ENCODE results near the gene LCE1C. TPM values are rescaled to one million over a fixed set of nuclear protein-coding genes. Genes with fewer than 3 reads are reported as not detected.

Gene LCE1C
- total RNA-seq, 1 donor from 2014 or later = not detected

GRCh38 chr1:152811050-152811449 is 4.6 kb upstream of the LCE1C start:
- no peaks in the 10 kb centered on the region for H3K9me3 Mint-ChIP-seq (ENCODE audit: unreplicated experiment)
- peaks cover 9% of the 10 kb centered on the region for H3K27me3 Mint-ChIP-seq (ENCODE audit: low read depth, unreplicated experiment)

GRCh38 chr1:152801333-152801732 is 5.1 kb downstream of the LCE1C start:
- Mint-ChIP-seq H3K9me3 (ENCODE audit: unreplicated experiment) (no peaks in the 10 kb centered on the region), H3K36me3 (ENCODE audit: low read depth, unreplicated experiment) (no peaks in the 10 kb centered on the region), H3K27ac (ENCODE audit: unreplicated experiment) (no peak overlapping the region), H3K27me3 (ENCODE audit: low read depth, unreplicated experiment) (peaks cover 2% of the 10 kb centered on the region), H3K4me1 (ENCODE audit: low read depth, unreplicated experiment) (no peaks in the 10 kb centered on the region), H3K4me3 (ENCODE audit: unreplicated experiment) (no peak overlapping the region)
- Histone ChIP-seq H3K27ac (ENCODE audit: low read depth, low read length) (no peak overlapping the region), H3K79me2 (ENCODE audit: insufficient read depth, low read length) (no peaks in the 10 kb centered on the region), H3K27me3 (ENCODE audit: insufficient read depth, low read length) (no peaks in the 10 kb centered on the region), H3K4me3 (ENCODE audit: insufficient read depth, low read depth, low read length) (no peak overlapping the region), H4K20me1 (ENCODE audit: insufficient read depth, low read length) (no peaks in the 10 kb centered on the region), H3K4me1 (ENCODE audit: insufficient read depth, low read length) (no peaks in the 10 kb centered on the region), H3K36me3 (ENCODE audit: insufficient read depth, low read length) (no peaks in the 10 kb centered on the region), H3K9ac (ENCODE audit: low read length) (no peak overlapping the region), H3K4me2 (ENCODE audit: low read length) (no peak overlapping the region), H2AFZ (ENCODE audit: low read depth, low read length) (no peak overlapping the region), H3K9me3 (ENCODE audit: insufficient read depth, low read depth, low read length) (no peaks in the 10 kb centered on the region)
- FAIRE-seq (no peak), DNase-seq (ENCODE audit: low read depth) (no peak)
- no peak for TF ChIP-seq EZH2 (IDR thresholded peaks at IDR 0.05; ENCODE audit: insufficient read depth, low read length)
- no peak for TF ChIP-seq CTCF (IDR thresholded peaks at IDR 0.05; ENCODE audit: insufficient read depth, low read depth, low read length)

More at GRCh38 chr1:152811050-152811449, 4.6 kb upstream of the LCE1C start:
- Histone ChIP-seq H3K4me2 (ENCODE audit: low read length) (no peak overlapping the region), H3K36me3 (ENCODE audit: insufficient read depth, low read length) (no peaks in the 10 kb centered on the region), H3K9me3 (ENCODE audit: insufficient read depth, low read depth, low read length) (no peaks in the 10 kb centered on the region), H3K4me3 (ENCODE audit: insufficient read depth, low read depth, low read length) (no peak overlapping the region), H3K79me2 (ENCODE audit: insufficient read depth, low read length) (no peaks in the 10 kb centered on the region), H2AFZ (ENCODE audit: low read depth, low read length) (no peak overlapping the region), H3K27me3 (ENCODE audit: insufficient read depth, low read length) (no peaks in the 10 kb centered on the region), H3K9ac (ENCODE audit: low read length) (no peak overlapping the region), H3K27ac (ENCODE audit: low read depth, low read length) (no peak overlapping the region), H3K4me1 (ENCODE audit: insufficient read depth, low read length) (no peaks in the 10 kb centered on the region), H4K20me1 (ENCODE audit: insufficient read depth, low read length) (no peaks in the 10 kb centered on the region)
- DNase-seq (ENCODE audit: low read depth) = no peak
- H3K4me3 Mint-ChIP-seq (ENCODE audit: unreplicated experiment) = no peak overlapping the region
- TF ChIP-seq EZH2 (IDR thresholded peaks at IDR 0.05; ENCODE audit: insufficient read depth, low read length) (no peak), CTCF (IDR thresholded peaks at IDR 0.05; ENCODE audit: insufficient read depth, low read depth, low read length) (no peak)
- H3K36me3 Mint-ChIP-seq (ENCODE audit: low read depth, unreplicated experiment) = no peaks in the 10 kb centered on the region
- no peaks in the 10 kb centered on the region for H3K4me1 Mint-ChIP-seq (ENCODE audit: low read depth, unreplicated experiment)
- no peak overlapping the region for H3K27ac Mint-ChIP-seq (ENCODE audit: unreplicated experiment)
- FAIRE-seq = no peak

GRCh38 chr1:152796421-152796820 is 10.0 kb downstream of the LCE1C start, which contains the start of gene LCE1D:
LCE1D (plus strand) TSS chr1:152796721; CDS start chr1:152797795, 1,074 bp downstream.
- H3K27ac ChIP-seq (ENCODE audit: low read depth, low read length) = no peak within 1 kb of the TSS
- H3K4me3 ChIP-seq (ENCODE audit: insufficient read depth, low read depth, low read length) = no peak within 1 kb of the TSS
- no peak within 1 kb of the TSS for H2AFZ ChIP-seq (ENCODE audit: low read depth, low read length)
- Mint-ChIP-seq H3K27ac (ENCODE audit: unreplicated experiment) (no peak within 1 kb of the TSS), H3K9me3 (ENCODE audit: unreplicated experiment) (no peaks in the 10 kb centered on the region), H3K27me3 (ENCODE audit: low read depth, unreplicated experiment) (peaks cover 2% of the 10 kb centered on the region), H3K4me1 (ENCODE audit: low read depth, unreplicated experiment) (no peaks in the 10 kb centered on the region), H3K36me3 (ENCODE audit: low read depth, unreplicated experiment) (no peaks in the 10 kb centered on the region), H3K4me3 (ENCODE audit: unreplicated experiment) (no peak within 1 kb of the TSS)
- no peaks in the 10 kb centered on the region for H3K27me3 ChIP-seq (ENCODE audit: insufficient read depth, low read length)
- H3K36me3 ChIP-seq (ENCODE audit: insufficient read depth, low read length) = no peaks in the 10 kb centered on the region
- no peaks in the 10 kb centered on the region for H3K79me2 ChIP-seq (ENCODE audit: insufficient read depth, low read length)
- no peaks in the 10 kb centered on the region for H3K9me3 ChIP-seq (ENCODE audit: insufficient read depth, low read depth, low read length)
- H3K4me1 ChIP-seq (ENCODE audit: insufficient read depth, low read length) = no peaks in the 10 kb centered on the region
- DNase-seq (ENCODE audit: low read depth) (no peak), FAIRE-seq (no peak)
- H4K20me1 ChIP-seq (ENCODE audit: insufficient read depth, low read length) = no peaks in the 10 kb centered on the region
- TF ChIP-seq CTCF (IDR thresholded peaks at IDR 0.05; ENCODE audit: insufficient read depth, low read depth, low read length) (no peak), EZH2 (IDR thresholded peaks at IDR 0.05; ENCODE audit: insufficient read depth, low read length) (no peak)
- H3K4me2 ChIP-seq (ENCODE audit: low read length) = no peak within 1 kb of the TSS
- H3K9ac ChIP-seq (ENCODE audit: low read length) = no peak within 1 kb of the TSS

Measured in astrocyte (in vitro differentiated cells and primary cell).